Stimulated activated CD4-positive, alpha-beta T cell treated with anti-CD3 and anti-CD28 coated beads, Interleukin-4, amount 100 ng/mL, for 1 hour (primary cell): ENCODE results near the gene AAMDC.
A peak's percentile ranks its signal among the peaks of the same experiment; 100 is the strongest.

Experiments used
- DNase-seq: peaks from one replicate; pipeline ENCODE4 v3.0.0-alpha.2; 2020

AAMDC gene

GRCh38 chr11:77820565-77821348 lies at the start of gene AAMDC, which contains the start of gene RSF1:
AAMDC (plus strand) TSS chr11:77821144; CDS start chr11:77842497, 21,353 bp downstream.
RSF1 (minus strand) TSS chr11:77820722; CDS start chr11:77820714, 8 bp downstream.
- DNase-seq: peak; percentile 97

- no peak for DNase-seq
Observed at GRCh38 chr11:77775936-77776335, 45.0 kb upstream of the AAMDC start.

DNA sequence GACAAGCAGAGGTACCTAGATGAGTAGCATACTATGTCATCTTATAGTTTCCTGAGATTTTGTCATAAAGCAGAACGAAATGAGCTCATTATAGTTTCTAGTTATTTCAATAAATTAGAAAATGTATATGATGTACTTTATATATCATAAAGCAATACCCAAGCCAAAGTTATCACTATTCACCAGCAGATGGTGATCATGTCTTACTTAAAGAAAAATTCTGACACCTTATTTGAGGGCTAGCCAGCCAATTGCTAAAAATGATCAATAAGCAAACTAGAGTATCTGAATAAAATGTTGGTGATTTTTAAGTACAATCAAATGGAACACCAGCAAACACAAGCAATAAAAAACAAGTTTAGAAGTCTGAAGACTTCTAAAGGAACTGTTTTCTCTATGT lies 44.5 kb upstream of the AAMDC start:
- no peak for DNase-seq

DNA sequence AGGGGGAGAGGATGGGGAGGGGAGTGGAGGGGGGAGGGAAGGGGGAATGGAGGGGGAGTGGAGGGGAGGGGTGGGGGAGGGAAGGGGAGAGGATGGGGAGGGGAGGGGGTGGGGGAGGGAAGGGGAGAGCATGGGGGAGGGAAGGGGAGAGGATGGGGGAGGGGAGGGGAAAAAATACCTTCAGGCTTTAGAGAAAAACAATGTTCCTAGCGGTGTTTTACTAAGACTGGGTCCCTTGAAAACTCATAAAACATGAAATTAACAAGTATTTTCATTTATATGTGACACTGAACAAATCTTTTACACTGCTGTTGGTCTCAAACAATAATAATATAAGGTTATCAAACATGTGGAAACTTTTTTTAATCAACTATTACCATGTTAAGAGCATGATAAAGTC lies 42.8 kb upstream of the AAMDC start:
- DNase-seq: no peak

GRCh38 chr11:77778549-77778948 lies 42.4 kb upstream of the AAMDC start:
- no peak for DNase-seq

DNA sequence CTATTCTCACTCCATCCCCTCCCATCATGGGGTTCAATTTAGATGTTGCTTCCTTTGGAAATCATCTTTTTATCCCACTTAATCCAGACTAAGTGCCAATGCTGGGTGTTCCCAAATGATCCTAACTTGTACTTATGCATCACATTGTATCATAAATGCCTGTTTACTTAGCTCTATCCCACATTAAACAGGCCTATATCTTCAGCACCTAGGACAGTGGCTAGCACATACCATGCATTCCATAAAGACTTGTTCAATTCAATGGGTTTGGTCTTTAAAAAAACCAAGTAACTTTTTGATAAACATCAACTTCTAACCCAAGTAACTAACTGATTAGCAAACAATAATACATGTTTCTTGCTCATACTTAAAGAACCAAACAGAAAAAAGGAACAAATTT lies 41.0 kb upstream of the AAMDC start:
- no peak for DNase-seq

- DNase-seq: no peak
Observed at GRCh38 chr11:77783025-77783424, 37.9 kb upstream of the AAMDC start.

- no peak for DNase-seq
Observed at GRCh38 chr11:77784572-77784971, 36.4 kb upstream of the AAMDC start.

DNA sequence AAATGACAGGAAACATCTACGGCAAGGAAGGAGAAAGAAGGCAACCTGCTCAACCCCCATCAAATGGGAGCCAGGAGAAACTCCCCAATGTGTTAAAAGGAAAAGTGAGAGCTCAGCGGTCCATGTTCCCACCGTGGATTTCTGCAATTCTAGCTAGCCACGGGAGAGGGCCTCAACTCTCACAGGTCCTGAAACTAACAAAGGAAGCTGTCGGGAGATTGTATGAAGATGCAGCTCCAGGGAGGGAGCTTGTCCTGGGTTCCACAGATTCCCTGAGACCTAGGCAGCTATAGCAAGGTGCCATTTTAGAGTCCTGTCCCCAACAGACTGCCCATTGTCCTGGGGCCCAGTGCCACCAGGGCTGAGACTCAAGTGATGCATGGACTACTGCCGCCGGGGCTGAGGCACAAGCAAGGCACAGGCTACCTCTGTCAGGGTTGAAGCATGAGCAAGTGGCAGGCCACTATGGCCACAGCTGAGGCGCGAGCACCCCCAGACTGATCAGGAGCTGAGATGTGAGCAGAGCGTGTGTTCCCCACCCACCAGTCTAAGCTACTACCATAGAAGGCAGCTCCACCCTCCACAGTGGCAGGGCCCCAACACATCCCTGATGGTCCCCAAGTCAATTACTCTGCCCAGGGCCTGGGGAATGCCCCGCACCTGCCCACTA lies 31.7 kb upstream of the AAMDC start:
- no peak for DNase-seq

- DNase-seq: no peak
Observed at GRCh38 chr11:77789731-77790476, 31.0 kb upstream of the AAMDC start.

DNA sequence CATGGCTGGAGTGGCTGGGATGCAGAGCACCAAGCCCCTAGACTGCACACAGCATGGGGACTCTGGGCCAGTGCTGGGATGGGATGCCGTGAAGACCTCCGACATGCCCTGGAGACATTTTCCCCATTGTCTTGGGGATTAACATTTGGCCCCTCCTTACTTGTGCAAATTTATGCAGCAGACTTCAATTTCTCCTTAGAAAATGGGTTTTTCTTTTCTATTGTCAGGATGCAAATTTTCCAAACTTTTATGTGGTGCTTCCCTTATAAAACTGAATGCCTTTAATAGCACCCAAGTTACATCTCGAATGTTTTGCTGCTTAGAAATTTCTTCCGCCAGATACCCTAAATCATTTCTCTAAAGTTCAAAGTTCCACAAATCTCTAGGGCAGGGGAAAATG lies 29.6 kb upstream of the AAMDC start:
- DNase-seq: no peak

GRCh38 chr11:77793972-77794371 lies 27.0 kb upstream of the AAMDC start:
- no peak for DNase-seq

GRCh38 chr11:77799338-77799737 lies 21.6 kb upstream of the AAMDC start:
- no peak for DNase-seq

- no peak for DNase-seq
Observed at GRCh38 chr11:77800449-77800848, 20.5 kb upstream of the AAMDC start.

DNA sequence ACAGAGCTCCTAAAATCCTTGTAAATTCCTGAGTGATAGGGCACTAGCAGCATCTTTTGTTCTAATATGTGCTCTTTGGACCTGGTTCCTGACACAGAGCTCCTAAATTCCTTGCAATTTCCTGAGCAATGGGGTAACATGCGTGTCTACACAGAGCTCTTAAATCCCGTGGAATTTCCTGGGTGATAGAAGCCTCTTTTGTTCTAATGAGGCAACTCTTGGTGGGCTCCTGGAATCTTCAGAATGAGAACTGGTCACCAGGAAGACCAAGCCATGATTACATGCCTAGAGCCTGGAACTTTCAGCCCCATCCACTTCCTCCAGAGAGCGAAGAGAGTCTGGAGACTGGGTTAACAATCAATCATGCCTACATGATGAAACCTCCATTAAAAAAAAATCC lies 19.5 kb upstream of the AAMDC start:
- no peak for DNase-seq

DNA sequence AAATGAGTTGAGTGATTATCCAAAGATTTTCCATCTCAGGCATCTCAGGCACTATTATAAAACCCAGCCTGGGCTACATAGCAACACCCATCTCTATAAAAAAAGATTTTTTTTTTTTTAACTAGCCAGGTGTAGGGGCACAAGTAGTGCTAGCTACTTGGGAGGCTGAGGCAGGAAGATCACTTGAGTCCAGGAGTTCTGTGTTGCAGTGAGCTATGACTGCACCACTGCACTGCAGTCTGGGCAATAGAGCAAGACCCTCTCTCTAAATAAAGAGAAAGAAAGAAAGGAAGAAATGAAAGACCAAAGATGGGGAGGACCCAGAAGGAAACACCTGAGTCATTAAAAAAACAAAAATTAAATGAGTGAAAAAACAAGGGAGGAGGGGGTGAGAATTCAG lies 14.5 kb upstream of the AAMDC start:
- DNase-seq: no peak

DNA sequence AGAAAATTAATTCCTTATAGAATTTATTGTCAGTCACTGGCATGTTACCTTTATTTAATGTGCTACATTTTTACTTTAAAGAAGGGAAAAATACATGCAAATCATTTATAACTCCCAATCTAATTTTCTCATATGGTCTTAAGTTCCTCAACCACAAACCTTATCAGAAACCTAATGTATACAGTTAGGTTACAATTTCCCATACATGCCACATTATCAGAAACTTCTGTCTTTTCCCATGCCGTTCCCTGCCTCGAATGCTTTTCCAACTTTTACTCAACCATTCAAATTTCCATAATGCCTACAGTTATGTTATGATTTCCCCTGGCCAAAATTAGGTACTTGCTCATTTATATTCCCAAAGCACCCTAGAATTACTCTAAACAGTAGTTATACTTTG lies 14.0 kb upstream of the AAMDC start:
- DNase-seq: no peak

DNA sequence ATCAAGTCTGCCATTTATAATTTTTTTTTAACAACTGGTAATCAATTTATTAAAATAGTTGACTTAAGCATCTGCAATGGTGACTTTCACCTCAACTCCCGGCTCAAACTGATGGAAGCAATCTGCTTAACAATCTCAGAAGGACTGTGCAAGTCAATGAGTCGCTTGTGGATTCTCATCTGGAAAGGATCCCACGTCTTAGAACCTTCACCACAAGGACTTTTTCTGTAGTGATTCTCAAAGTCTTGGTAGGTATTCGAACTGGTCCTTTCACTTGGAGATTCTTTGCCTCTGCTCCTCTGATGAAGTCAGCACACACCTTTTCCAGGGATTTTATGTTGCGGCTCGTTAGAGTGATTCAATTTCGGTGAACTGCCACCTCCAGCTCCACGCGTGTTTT lies 7.7 kb upstream of the AAMDC start:
- no peak for DNase-seq

GRCh38 chr11:77814848-77815247 lies 6.1 kb upstream of the AAMDC start:
- DNase-seq: no peak

- no peak for DNase-seq
Observed at GRCh38 chr11:77815459-77815858, 5.5 kb upstream of the AAMDC start.

DNA sequence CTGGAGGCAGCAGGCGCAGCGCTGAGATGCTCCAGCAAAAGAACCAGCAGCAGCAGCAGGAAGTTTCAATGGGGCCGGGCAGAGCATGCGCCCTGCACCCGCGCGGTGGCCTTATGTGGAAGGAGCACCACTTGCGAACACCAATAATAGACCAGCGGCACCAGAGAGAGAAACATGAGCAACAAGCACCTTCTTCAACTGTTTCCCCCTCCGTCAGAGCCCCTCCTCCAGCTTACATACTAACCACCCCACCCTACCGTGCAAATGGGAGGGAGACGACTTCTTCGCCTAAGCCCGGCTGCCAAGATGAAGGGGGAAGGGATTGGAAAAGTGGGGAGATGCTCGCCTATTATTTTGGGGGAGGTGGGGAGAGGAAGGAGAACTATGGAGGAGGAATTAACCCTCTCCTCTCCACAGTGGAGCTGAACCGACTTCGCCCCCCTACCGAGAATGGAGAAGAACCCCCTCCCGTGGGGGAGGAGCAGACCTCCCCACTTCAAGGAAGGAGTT lies 1.5 kb upstream of the AAMDC start:
- peak; percentile 83 for DNase-seq

GRCh38 chr11:77819921-77820564 lies 901 bp upstream of the AAMDC start:
- peak; percentile 32 for DNase-seq

DNA sequence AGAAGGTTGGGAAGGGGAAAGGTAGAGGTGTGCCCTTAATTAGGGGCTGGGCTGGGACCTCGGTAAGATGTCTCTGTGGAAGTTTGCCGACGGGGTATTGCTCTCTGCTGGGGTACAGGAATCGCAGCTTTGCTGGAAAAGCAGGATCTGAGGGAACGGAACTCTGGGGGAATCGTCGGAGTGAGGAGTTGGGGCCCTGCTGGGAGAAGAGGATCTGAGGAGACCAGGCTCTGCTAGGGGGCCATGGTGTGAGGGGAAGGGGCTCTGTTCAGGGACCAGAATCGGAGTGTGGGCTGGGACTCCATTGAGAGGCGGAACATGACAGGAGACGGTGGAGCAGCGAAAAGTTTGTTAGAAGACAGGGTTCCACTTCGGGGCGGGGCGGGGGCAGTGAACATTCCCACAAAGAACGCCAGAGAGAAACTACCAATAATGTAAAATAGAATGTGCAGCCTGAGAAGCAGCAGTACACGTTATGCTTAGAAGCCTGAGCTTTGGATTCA lies 456 bp downstream of the AAMDC start:
- peak; percentile 7 for DNase-seq
